HL-60 (cell line): ENCODE measurements around the gene MACF1.

Source experiments
- DNase-seq, 2 experiments: peaks; one replicate each; pipeline ENCODE4 v3.0.0-alpha.2; 2010 to 2020; ENCODE audit warnings: low read depth in 1 of 2, low spot score in 1 of 2
- H3K27ac ChIP-seq: fragments of 250-450 bp; sonication (Bioruptor Pico); replicated peaks from 2 replicates; pipeline ENCODE4 v1.5.1; 2020; ENCODE audit warnings: mild to moderate bottlenecking, moderate library complexity
- H3K27me3 ChIP-seq: fragments of 250-450 bp; sonication (Bioruptor Pico); 2 replicates; pipeline ENCODE4 v1.5.1; 2021; ENCODE audit warnings: mild to moderate bottlenecking, moderate library complexity; ENCODE audit not compliant: insufficient read depth, poor library complexity, severe bottlenecking
- H3K4me3 ChIP-seq: replicated peaks from 2 replicates; pipeline ENCODE4 v1.5.1; 2011; ENCODE audit warnings: mild to moderate bottlenecking, control low read depth, low read length; ENCODE audit not compliant: insufficient read depth
- CTCF ChIP-seq: IDR thresholded peaks from one replicate; pipeline ENCODE4 v1.5.1; 2011; ENCODE audit warnings: low read length, control low read depth, inconsistent platforms; ENCODE audit not compliant: insufficient read depth
- GABPA ChIP-seq: IDR thresholded peaks from 2 replicates; pipeline ENCODE4 v1.6.1; 2012; ENCODE audit warnings: low read depth
- POLR2AphosphoS5 ChIP-seq: IDR thresholded peaks from 2 replicates; pipeline ENCODE4 v1.6.1; 2012; ENCODE audit warnings: low read depth
- REST ChIP-seq: IDR thresholded peaks from 2 replicates; pipeline ENCODE4 v1.6.1; 2012; ENCODE audit warnings: low read depth; ENCODE audit not compliant: insufficient replicate concordance
- SPI1 ChIP-seq: IDR thresholded peaks from 2 replicates; pipeline ENCODE4 v1.6.1; 2012; ENCODE audit warnings: low read depth, mild to moderate bottlenecking, borderline replicate concordance

The MACF1 gene

GRCh38 chr1:39277879-39278278, 73.4 kb downstream of the MACF1 start:
- H3K4me3 ChIP-seq = no peak overlapping the region
- TF ChIP-seq SPI1 (no peak), CTCF (no peak), POLR2AphosphoS5 (no peak), GABPA (no peak), REST (no peak)
- H3K27me3 ChIP-seq = no peaks in the 10 kb centered on the region
- H3K27ac ChIP-seq = no peak overlapping the region
- DNase-seq = no peak

- TF ChIP-seq GABPA (no peak), CTCF (no peak), POLR2AphosphoS5 (no peak), SPI1 (no peak), REST (no peak)
- Histone ChIP-seq H3K27ac (no peak overlapping the region), H3K4me3 (no peak overlapping the region), H3K27me3 (no peaks in the 10 kb centered on the region)
- no peak for DNase-seq
Measured at GRCh38 chr1:39282537-39283216, 78.2 kb downstream of the MACF1 start.

- no peak for DNase-seq
- Histone ChIP-seq H3K4me3 (no peak overlapping the region), H3K27ac (no peak overlapping the region), H3K27me3 (no peaks in the 10 kb centered on the region)
- TF ChIP-seq GABPA = no peak
- TF ChIP-seq REST = no peak
- no peak for TF ChIP-seq POLR2AphosphoS5
- no peak for TF ChIP-seq CTCF
- TF ChIP-seq SPI1 = no peak
Measured at GRCh38 chr1:39283858-39284257, 79.4 kb downstream of the MACF1 start.
